Skeletal muscle tissue (tissue), 4 donors: ENCODE measurements around the gene COL9A3. TPM values are rescaled to one million over a fixed set of nuclear protein-coding genes. Genes with fewer than 3 reads are reported as not detected.

ENCODE experiments used
- H3K27ac ChIP-seq: one replicate; pipeline ENCODE4 v1.7.0; 2013; ENCODE audit warnings: mild to moderate bottlenecking, low read depth, low read length, inconsistent platforms
- H3K27me3 ChIP-seq, 3 donors: one replicate each; pipeline ENCODE4 v1.7.0; 2013; ENCODE audit warnings: low read length in 3 of 3; ENCODE audit not compliant: control insufficient read depth in 3 of 3, insufficient read depth in 3 of 3
- H3K36me3 ChIP-seq, 3 donors: one replicate each; pipeline ENCODE4 v1.7.0; 2013; ENCODE audit warnings: low read length in 3 of 3; ENCODE audit not compliant: control insufficient read depth in 3 of 3, insufficient read depth in 3 of 3
- H3K4me1 ChIP-seq, 3 donors: one replicate each; pipeline ENCODE4 v1.7.0; 2013; ENCODE audit warnings: low read length in 3 of 3, mild to moderate bottlenecking in 3 of 3; ENCODE audit not compliant: control insufficient read depth in 3 of 3, insufficient read depth in 3 of 3
- H3K4me3 ChIP-seq, 3 donors: one replicate each; pipeline ENCODE4 v1.7.0; 2013; ENCODE audit warnings: low read length in 3 of 3
- H3K9ac ChIP-seq, 3 donors: one replicate each; pipeline ENCODE4 v1.7.0; 2013; ENCODE audit warnings: low read length in 3 of 3, mild to moderate bottlenecking in 3 of 3, moderate library complexity in 2 of 3, low read depth in 1 of 3
- H3K9me3 ChIP-seq, 3 donors: one replicate each; pipeline ENCODE4 v1.7.0; 2013; ENCODE audit warnings: low read length in 3 of 3; ENCODE audit not compliant: control insufficient read depth in 3 of 3
- total RNA-seq: library from RNA; depleted of rRNA; stranded (reverse); fragments of >200 nt; gene quantifications from one replicate; pipeline ENCODE4 v1.2.3, GENCODE V29; 2014
- donor health status: Osteomylitis.

The COL9A3 gene
- total RNA-seq, 1 donor from 2014 or later, result 8.9 TPM

GRCh38 chr20:62787866-62788265, 29.0 kb upstream of the COL9A3 start:
- H3K27ac ChIP-seq, result no peak overlapping the region
- no peaks in the 10 kb centered on the region for H3K36me3 ChIP-seq
- H3K27me3 ChIP-seq, result peaks cover 10 to 27% (median 21%) of the 10 kb centered on the region in 3 donors
- no peaks in the 10 kb centered on the region for H3K9me3 ChIP-seq
- no peak overlapping the region for H3K4me3 ChIP-seq
- H3K4me1 ChIP-seq, result peaks cover 4 to 12% (median 4%) of the 10 kb centered on the region in 3 donors
- H3K9ac ChIP-seq, result no peak overlapping the region

- no peaks in the 10 kb centered on the region for H3K36me3 ChIP-seq
- no peaks in the 10 kb centered on the region for H3K9me3 ChIP-seq
- H3K9ac ChIP-seq, result no peak overlapping the region
- no peak overlapping the region for H3K27ac ChIP-seq
- no peak overlapping the region for H3K4me3 ChIP-seq
- peaks cover 10 to 27% (median 21%) of the 10 kb centered on the region in 3 donors for H3K27me3 ChIP-seq
- peaks cover 5 to 9% (median 6%) of the 10 kb centered on the region in 3 donors for H3K4me1 ChIP-seq
Observed at GRCh38 chr20:62788607-62789006, 28.2 kb upstream of the COL9A3 start.

GRCh38 chr20:62790075-62790474, 26.8 kb upstream of the COL9A3 start:
- Histone ChIP-seq H3K9ac (no peak overlapping the region), H3K27me3 (peaks cover 10 to 22% (median 16%) of the 10 kb centered on the region in 3 donors), H3K4me3 (no peak overlapping the region), H3K36me3 (no peaks in the 10 kb centered on the region), H3K9me3 (no peaks in the 10 kb centered on the region), H3K4me1 (peaks cover 16 to 18% (median 17%) of the 10 kb centered on the region in 3 donors), H3K27ac (no peak overlapping the region)

GRCh38 chr20:62791301-62792181, 25.3 kb upstream of the COL9A3 start:
- Histone ChIP-seq H3K36me3 (no peaks in the 10 kb centered on the region), H3K4me3 (no peak overlapping the region), H3K4me1 (peaks cover 21 to 23% (median 22%) of the 10 kb centered on the region in 3 donors), H3K9ac (no peak overlapping the region), H3K9me3 (no peaks in the 10 kb centered on the region), H3K27ac (no peak overlapping the region), H3K27me3 (peaks cover 10 to 22% (median 12%) of the 10 kb centered on the region in 3 donors)

GRCh38 chr20:62792182-62792939, 24.5 kb upstream of the COL9A3 start:
- Histone ChIP-seq H3K4me3 (no peak overlapping the region), H3K9ac (no peak overlapping the region), H3K27me3 (peaks cover 10 to 22% (median 12%) of the 10 kb centered on the region in 3 donors), H3K4me1 (peaks cover 26 to 28% (median 27%) of the 10 kb centered on the region in 3 donors), H3K27ac (no peak overlapping the region), H3K9me3 (no peaks in the 10 kb centered on the region), H3K36me3 (peaks cover 0 to 2% (median 0%) of the 10 kb centered on the region in 3 donors)

GRCh38 chr20:62792940-62793756, 23.7 kb upstream of the COL9A3 start:
- peak overlapping the region; percentile 84 for H3K27ac ChIP-seq
- H3K9ac ChIP-seq, result peak overlapping the region in 2 of 3 donors; percentile 78 to 80
- peak overlapping the region in 1 of 3 donors; percentile 75 for H3K4me3 ChIP-seq
- no peaks in the 10 kb centered on the region for H3K9me3 ChIP-seq
- H3K36me3 ChIP-seq, result peaks cover 0 to 9% (median 8%) of the 10 kb centered on the region in 3 donors
- H3K27me3 ChIP-seq, result peaks cover 9 to 22% (median 10%) of the 10 kb centered on the region in 3 donors
- peaks cover 32 to 35% (median 33%) of the 10 kb centered on the region in 3 donors for H3K4me1 ChIP-seq

- Histone ChIP-seq H3K4me1 (peaks cover 32 to 35% (median 33%) of the 10 kb centered on the region in 3 donors), H3K4me3 (peak overlapping the region; percentile 67 to 76 (median 75))
Observed at GRCh38 chr20:62793757-62794006, 23.2 kb upstream of the COL9A3 start.

GRCh38 chr20:62794007-62794724, 22.7 kb upstream of the COL9A3 start:
- Histone ChIP-seq H3K36me3 (peaks cover 9 to 16% (median 16%) of the 10 kb centered on the region in 3 donors), H3K27ac (peak overlapping the region; percentile 84), H3K4me3 (peak overlapping the region; percentile 72 to 79 (median 77)), H3K9ac (peak overlapping the region; percentile 72 to 87 (median 80)), H3K9me3 (no peaks in the 10 kb centered on the region), H3K27me3 (peaks cover 6 to 14% (median 7%) of the 10 kb centered on the region in 3 donors), H3K4me1 (peaks cover 32 to 35% (median 33%) of the 10 kb centered on the region in 3 donors)

More at GRCh38 chr20:62793757-62794006, 23.2 kb upstream of the COL9A3 start:
- H3K9ac ChIP-seq, result peak overlapping the region; percentile 72 to 80 (median 78)
- peak overlapping the region; percentile 84 for H3K27ac ChIP-seq
- peaks cover 9 to 19% (median 10%) of the 10 kb centered on the region in 3 donors for H3K27me3 ChIP-seq
- H3K9me3 ChIP-seq, result no peaks in the 10 kb centered on the region
- H3K36me3 ChIP-seq, result peaks cover 4 to 12% (median 11%) of the 10 kb centered on the region in 3 donors
